Renal cortical epithelial cell (primary cell): ENCODE results near the gene TDO2. TPM values are rescaled to one million over a fixed set of nuclear protein-coding genes. Genes with fewer than 3 reads are reported as not detected.

Experiments used
- DNase-seq: peaks from one replicate; pipeline ENCODE4 v3.0.0-alpha.2; 2011; ENCODE audit warnings: low read depth
- total RNA-seq: library from RNA; depleted of rRNA; stranded (reverse); fragments of >200 nt; gene quantifications from 2 replicates; pipeline ENCODE4 v1.2.3, GENCODE V29; 2014

TDO2 gene
- total RNA-seq, 1 donor from 2014 or later: 0.05 TPM

DNA sequence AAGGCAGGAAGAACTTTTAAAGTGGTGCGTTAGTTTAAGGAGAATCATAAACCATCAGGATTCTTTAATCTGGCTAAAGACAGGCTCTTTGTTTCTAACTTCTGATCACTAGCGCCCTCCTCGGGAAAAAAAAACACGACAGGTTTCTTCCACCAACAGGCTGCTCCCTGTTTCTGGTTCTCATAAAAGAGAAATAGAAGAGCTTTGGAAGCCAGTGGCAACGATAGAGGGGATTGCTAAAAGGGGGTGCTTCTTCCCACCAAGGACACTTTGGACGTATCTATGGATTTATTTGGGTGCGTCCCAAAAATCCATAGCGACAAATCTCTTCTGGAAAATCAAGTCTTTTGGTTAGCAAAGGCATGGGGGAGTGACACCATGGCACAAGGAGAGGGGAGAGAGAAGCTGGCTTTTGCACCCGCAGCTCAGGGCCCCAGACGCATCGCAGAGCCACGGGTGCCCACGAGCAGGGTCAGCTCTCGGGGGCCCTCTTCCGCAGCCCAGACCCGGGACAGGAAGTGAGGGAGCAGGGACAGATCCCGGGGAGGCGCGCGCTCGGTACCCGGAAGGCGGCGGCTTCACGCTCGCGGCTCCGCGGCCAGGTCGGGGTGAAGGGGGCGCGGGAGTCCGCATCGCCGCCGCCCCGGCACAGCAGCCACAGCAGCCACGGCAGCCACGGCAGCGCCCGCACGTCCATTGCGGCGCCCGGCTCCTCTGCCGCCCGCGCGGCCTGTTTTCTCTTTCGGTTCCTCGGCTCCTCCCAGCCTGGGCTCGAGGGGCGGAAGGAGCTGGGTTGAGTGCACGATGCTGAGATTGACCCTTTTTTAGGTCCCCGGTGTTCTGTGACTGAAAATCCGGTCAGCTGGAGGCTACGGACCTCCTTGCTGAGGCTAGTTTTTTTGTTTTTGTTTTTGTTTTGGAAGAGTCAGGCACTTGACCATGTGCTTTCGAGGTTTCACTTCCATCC, 49.9 kb downstream of the TDO2 start, which contains the start of gene CTSO:
CTSO (minus strand) TSS at position 716 of the 967 bp plus-strand sequence; CDS start at position 697, 19 bp downstream.
- peak; percentile 83 for DNase-seq

- no peak for DNase-seq
Observed at GRCh38 chr4:155954118-155954685, 50.7 kb downstream of the TDO2 start.

DNA sequence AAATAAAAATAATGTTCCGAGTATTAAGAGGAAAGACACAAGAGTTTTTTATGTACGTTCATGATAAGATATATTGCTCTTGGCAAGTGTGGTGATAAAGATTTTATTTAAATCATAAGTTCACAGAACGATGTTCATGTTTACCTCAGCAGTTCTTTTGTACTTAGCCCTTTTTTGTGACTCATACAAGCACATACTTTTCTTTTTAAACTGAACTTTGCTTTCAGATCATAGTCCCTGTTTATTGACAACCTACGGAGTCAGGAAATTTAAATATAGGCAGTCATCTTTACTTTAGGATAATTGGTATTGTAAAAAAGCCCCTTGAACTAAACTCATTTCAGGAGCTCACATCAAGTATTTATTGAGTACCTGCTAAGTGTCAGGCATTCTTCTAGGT, 51.4 kb downstream of the TDO2 start:
- peak; percentile 19 for DNase-seq

DNA sequence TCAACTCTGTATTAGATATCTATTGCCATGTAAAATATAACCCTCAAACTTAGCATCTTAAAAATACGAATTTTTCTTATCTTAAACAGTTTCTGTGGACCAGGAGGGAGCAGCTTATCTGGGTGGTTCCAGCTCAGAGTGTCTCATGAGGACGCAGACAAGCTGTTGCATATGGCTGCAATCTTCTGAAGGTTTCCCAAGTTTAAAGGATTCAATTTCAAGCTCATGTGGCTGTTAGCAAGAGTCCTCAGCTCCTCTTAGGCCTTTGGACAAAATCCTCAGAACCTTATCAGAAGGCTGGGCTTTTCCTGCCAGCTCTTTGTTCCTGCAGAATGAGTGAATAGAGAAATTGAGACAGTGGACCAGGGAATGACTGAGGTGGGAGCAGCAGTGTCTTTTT, 53.0 kb downstream of the TDO2 start:
- DNase-seq: no peak

- no peak for DNase-seq
Observed at GRCh38 chr4:155959417-155959816, 55.9 kb downstream of the TDO2 start.

GRCh38 chr4:155960522-155960921, 57.0 kb downstream of the TDO2 start:
- DNase-seq: no peak

- no peak for DNase-seq
Observed at GRCh38 chr4:155961575-155961974, 58.1 kb downstream of the TDO2 start.

DNA sequence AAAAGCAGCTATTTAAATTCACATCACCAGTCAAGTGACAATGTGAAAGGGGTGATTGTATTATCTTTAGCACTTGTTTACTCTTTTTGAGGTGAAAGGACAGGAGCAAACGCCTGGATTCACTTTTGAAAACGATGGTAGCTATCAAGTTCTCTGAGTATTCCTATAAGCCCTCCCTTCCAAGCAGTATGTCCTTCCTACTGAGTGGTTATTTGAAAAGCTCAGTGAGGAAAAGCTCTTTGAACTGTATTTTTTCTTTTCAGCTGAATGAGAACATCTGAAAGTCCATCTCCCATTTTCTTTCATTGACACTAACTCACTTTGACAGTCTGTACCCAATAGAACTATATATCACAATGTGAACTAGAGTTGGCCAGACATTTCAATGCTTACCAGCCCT, 59.3 kb downstream of the TDO2 start:
- DNase-seq: no peak

DNA sequence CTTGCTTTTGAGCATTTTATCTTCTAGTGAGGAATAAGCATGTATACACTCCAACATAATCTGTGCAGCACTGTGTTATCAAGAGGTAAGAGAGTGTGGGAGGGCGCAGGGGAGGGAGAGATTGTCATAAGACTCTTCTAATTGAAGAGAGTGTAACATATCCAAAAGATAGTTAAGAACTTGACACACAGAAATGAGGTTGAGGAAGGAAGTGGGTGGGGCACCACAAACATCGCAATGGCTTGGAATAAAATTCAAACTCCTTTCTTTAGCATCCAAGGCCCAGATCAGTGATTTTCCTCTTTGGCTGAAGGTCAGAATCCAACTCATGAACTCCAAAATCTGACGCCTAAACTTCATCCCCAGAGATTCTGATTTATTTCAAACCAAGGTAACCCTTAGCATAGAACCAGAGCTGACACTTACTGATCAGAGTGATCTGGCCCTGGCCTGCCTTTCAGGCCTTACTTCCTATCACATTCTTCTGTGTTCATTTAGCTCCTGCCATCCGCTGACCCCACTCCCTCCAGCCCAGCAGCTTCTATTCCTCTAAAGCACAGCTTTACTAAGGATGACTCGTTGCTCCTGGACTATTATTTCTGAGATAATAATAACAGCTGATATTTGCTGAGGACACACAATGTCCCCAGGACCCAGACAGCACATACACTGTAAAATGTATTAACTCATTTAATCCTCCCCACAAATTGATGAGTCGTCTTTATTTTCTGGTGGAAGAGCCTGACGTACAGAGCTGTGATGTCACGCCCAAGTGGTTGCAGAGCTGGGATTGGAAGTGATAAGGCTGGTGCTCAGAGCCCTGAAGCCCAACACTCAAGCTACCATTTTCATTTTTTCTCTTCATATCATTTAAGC, 60.8 kb downstream of the TDO2 start:
- no peak for DNase-seq

DNA sequence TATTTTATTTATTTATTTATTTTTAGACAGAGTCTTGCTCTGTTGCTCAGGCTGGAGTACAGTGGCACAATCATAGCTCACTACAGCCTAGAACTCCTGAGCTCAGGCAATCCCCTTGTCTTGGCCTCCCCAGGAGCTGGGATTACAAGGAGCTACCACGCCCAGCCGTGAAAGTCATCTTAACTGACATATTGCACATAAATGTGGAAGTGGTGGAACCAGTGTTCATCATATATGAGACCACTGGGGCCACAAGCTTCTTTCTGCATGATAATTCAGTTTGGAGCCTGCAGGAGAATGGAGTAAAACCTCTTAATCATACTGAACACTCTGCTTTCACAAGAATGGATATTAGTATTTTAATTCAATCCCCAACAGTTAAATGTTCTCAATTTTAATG, 62.7 kb downstream of the TDO2 start:
- DNase-seq: no peak

- DNase-seq: peak; percentile 58
Observed at GRCh38 chr4:155966731-155967395, 63.4 kb downstream of the TDO2 start.

Other genes starting within 250 kb of the TDO2 start
- 6.8 and 59.1 TPM in 2 replicates for gene GUCY1A1, start 236.8 kb upstream of the TDO2 start, total RNA-seq
- 8.2 and 54.1 TPM in 2 replicates for gene GUCY1B1, start 144.7 kb upstream of the TDO2 start, total RNA-seq
- not detected in 2 replicates for gene ASIC5, start 37.4 kb upstream of the TDO2 start, total RNA-seq
- gene CTSO, start 50.2 kb downstream of the TDO2 start, total RNA-seq: 17.7 and 26.4 TPM in 2 replicates